Measurements from ENCODE around the gene HS1BP3. TPM values are rescaled to one million over a fixed set of nuclear protein-coding genes. Genes with fewer than 3 reads are reported as not detected.

Gene HS1BP3
- total and polyA plus RNA-seq, 8 donors: 9.5 to 16.8 (median 10.8) TPM

GRCh38 chr2:20687260-20687832 lies 36.4 kb upstream of the HS1BP3 start:
- H3K36me3 ChIP-seq: peaks cover 0 to 5% (median 0%) of the 10 kb centered on the region in 3 donors
- TF ChIP-seq, protein P1, sequence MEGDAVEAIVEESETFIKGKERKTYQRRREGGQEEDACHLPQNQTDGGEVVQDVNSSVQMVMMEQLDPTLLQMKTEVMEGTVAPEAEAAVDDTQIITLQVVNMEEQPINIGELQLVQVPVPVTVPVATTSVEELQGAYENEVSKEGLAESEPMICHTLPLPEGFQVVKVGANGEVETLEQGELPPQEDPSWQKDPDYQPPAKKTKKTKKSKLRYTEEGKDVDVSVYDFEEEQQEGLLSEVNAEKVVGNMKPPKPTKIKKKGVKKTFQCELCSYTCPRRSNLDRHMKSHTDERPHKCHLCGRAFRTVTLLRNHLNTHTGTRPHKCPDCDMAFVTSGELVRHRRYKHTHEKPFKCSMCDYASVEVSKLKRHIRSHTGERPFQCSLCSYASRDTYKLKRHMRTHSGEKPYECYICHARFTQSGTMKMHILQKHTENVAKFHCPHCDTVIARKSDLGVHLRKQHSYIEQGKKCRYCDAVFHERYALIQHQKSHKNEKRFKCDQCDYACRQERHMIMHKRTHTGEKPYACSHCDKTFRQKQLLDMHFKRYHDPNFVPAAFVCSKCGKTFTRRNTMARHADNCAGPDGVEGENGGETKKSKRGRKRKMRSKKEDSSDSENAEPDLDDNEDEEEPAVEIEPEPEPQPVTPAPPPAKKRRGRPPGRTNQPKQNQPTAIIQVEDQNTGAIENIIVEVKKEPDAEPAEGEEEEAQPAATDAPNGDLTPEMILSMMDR (IDR thresholded peaks at IDR 0.05): no peak
- no peak overlapping the region for H3K4me3 ChIP-seq
- 91 to 95% methylated on average over 4 of the region's 4 CpGs for WGBS, 2 donors
- no peak overlapping the region for H3K27ac ChIP-seq
- ATAC-seq: no peak
- H3K9me3 ChIP-seq: no peaks in the 10 kb centered on the region
- FAIRE-seq: no peak
- DNase-seq: no peak
- no peaks in the 10 kb centered on the region for H3K27me3 ChIP-seq
- intact Hi-C loops (cut with DNase I): no loop called here
- H3K4me1 ChIP-seq: no peaks in the 10 kb centered on the region

DNA sequence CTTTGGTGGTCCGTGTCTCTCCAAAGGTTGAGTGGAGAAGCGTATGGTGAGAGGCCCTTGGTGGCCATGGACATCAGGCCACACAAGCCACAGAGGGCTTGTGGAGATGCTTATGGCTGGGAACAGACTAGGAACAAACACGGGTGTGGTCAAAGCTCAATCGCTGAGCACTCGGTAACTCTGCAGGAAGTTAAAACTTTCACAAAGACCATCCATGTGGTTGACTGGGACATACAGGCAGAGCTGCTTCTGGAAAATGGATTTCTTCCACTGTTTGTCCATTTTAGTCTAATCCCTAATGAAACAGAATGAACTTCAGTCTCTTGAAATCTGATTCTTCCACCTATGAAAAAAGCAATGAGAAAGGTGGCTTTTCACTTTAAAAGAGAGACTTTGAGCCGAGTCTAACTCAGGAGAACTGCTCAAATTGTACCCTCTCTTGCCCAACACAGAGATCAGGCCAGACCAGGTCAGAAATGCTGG lies 33.7 kb upstream of the HS1BP3 start:
- intact Hi-C loops (cut with DNase I): no loop called here
- WGBS, 2 donors: 83 to 90% methylated on average over 6 of the region's 6 CpGs
- no peak for ATAC-seq

GRCh38 chr2:20682167-20682920 lies 31.4 kb upstream of the HS1BP3 start:
- FAIRE-seq (no peak), DNase-seq (no peak), ATAC-seq (peak in 2 of 4 donors; percentile 60 to 62)
- TF ChIP-seq, protein P1 (IDR thresholded peaks at IDR 0.05): peak in 1 of 4 donors; percentile 8
- 72 to 79% methylated on average over 7 of the region's 7 CpGs for WGBS, 2 donors
- Histone ChIP-seq H3K27me3 (no peaks in the 10 kb centered on the region), H3K4me1 (no peaks in the 10 kb centered on the region), H3K4me3 (no peak overlapping the region), H3K27ac (no peak overlapping the region), H3K36me3 (peaks cover 0 to 5% (median 0%) of the 10 kb centered on the region in 3 donors), H3K9me3 (no peaks in the 10 kb centered on the region)
- intact Hi-C loops (cut with DNase I): no loop called here

More for the DNA sequence above, 33.7 kb upstream of the HS1BP3 start:
- peaks cover 0 to 5% (median 0%) of the 10 kb centered on the region in 3 donors for H3K36me3 ChIP-seq
- FAIRE-seq (no peak), DNase-seq (no peak)
- no peaks in the 10 kb centered on the region for H3K9me3 ChIP-seq
- H3K4me1 ChIP-seq: no peaks in the 10 kb centered on the region
- H3K27ac ChIP-seq: no peak overlapping the region
- TF ChIP-seq, protein P1 (IDR thresholded peaks at IDR 0.05): no peak
- H3K4me3 ChIP-seq: no peak overlapping the region
- no peaks in the 10 kb centered on the region for H3K27me3 ChIP-seq

- ATAC-seq: no peak
- TF ChIP-seq, protein P1 (IDR thresholded peaks at IDR 0.05): no peak
- H3K4me1 ChIP-seq: no peaks in the 10 kb centered on the region
- no peak overlapping the region for H3K27ac ChIP-seq
- no peaks in the 10 kb centered on the region for H3K9me3 ChIP-seq
- no peaks in the 10 kb centered on the region for H3K36me3 ChIP-seq
- WGBS, 2 donors: 84 to 89% methylated on average over 10 of the region's 10 CpGs
- intact Hi-C loops (cut with DNase I): no loop called here
- H3K27me3 ChIP-seq: no peaks in the 10 kb centered on the region
- DNase-seq: no peak
- H3K4me3 ChIP-seq: no peak overlapping the region
- no peak for FAIRE-seq
These were observed 30.0 kb upstream of the HS1BP3 start for GRCh38 chr2:20680744-20681375.

Data from pancreas (tissue), 10 donors.